Measurements from ENCODE around the gene OSBPL3.

OSBPL3 gene

DNA sequence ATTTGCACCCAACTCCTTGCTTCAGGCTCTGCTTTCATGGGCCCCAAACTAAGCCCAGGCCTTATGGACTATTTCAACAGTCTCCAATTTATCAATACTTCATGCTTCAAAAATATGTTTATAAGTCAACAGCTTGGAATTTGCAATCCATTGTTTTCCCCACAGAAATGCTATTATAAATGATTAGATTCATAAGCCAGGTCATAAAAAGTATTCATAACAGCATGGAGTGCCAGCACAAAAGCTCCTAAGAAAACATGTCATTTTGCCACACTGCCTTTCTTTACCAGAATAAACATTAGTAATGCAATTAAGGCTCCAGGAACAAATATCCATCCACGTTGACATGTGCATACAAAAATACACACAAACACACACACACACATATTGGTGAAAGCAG lies 30.1 kb downstream of the OSBPL3 start:
- DNase-seq = no peak

DNA sequence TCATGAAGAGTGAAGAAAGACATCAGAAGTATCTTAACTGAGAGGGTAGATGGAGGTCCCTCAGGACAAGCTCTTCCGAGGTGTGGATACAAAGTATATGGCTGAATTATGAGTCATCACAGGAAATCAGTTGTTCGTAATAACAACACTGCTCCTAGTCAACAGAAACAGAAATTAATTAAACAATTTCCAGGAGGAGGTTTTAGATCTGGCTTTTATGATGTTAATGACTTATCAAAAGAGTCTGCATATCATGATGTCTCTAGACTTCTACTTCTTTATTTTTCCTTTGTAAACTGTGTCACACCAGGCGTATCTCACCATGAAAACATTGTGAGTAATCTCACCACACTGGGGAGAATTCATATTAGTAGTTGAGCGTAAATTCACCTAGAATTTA lies 31.2 kb downstream of the OSBPL3 start:
- no peak for DNase-seq

- no peak for DNase-seq
Measured at GRCh38 chr7:24946467-24946866, 33.5 kb downstream of the OSBPL3 start.

GRCh38 chr7:24945899-24946298 lies 34.1 kb downstream of the OSBPL3 start:
- DNase-seq = no peak

- no peak for DNase-seq
Measured at GRCh38 chr7:24943096-24943948, 36.7 kb downstream of the OSBPL3 start.

GRCh38 chr7:24942226-24942625 lies 37.8 kb downstream of the OSBPL3 start:
- DNase-seq = no peak

DNA sequence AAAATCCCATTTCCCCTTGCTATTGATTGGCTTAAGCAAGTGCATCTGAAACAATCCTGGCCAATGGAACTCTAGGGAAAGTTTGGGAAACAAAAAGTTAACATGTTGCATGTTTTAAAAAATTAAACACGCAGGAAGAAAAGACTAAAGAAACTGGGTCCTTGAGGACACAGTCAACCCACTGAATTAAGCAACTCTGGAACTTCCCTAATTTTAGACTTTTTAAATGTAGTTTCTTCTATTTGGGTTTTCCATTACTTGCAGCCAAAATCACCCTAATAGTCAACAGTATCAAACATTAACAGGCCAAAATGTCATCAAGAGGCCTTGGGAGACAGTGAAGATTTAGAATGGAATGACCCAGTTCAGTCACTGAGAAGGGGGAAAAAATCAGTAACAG lies 40.6 kb downstream of the OSBPL3 start:
- DNase-seq = no peak

- DNase-seq = no peak
Measured at GRCh38 chr7:24936121-24936824, 43.7 kb downstream of the OSBPL3 start.

- DNase-seq = no peak
Measured at GRCh38 chr7:24933298-24933697, 46.7 kb downstream of the OSBPL3 start.

DNA sequence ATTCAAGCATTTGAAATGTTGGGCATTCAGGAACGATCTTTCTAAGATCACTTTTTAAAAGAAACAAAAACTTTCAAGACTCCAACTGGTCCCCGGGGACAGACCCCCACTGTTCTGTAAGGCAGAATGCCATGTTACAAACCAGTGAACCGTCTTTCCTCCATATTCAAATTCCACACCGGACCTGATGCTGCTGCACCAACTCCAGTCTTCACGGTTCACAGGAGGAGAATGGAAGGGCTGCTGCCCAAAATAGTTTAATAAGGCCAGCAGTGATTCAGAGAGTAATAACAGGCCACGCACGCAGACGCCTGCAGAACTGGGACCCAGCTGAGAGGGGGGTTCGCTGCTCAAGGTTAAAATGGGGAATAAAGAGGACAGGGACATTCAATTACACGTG lies 47.2 kb downstream of the OSBPL3 start:
- no peak for DNase-seq

- DNase-seq = no peak
Measured at GRCh38 chr7:24932389-24932788, 47.6 kb downstream of the OSBPL3 start.

GRCh38 chr7:24931844-24932243 lies 48.1 kb downstream of the OSBPL3 start:
- no peak for DNase-seq

- DNase-seq = no peak
Measured at GRCh38 chr7:24930856-24931255, 49.1 kb downstream of the OSBPL3 start.

DNA sequence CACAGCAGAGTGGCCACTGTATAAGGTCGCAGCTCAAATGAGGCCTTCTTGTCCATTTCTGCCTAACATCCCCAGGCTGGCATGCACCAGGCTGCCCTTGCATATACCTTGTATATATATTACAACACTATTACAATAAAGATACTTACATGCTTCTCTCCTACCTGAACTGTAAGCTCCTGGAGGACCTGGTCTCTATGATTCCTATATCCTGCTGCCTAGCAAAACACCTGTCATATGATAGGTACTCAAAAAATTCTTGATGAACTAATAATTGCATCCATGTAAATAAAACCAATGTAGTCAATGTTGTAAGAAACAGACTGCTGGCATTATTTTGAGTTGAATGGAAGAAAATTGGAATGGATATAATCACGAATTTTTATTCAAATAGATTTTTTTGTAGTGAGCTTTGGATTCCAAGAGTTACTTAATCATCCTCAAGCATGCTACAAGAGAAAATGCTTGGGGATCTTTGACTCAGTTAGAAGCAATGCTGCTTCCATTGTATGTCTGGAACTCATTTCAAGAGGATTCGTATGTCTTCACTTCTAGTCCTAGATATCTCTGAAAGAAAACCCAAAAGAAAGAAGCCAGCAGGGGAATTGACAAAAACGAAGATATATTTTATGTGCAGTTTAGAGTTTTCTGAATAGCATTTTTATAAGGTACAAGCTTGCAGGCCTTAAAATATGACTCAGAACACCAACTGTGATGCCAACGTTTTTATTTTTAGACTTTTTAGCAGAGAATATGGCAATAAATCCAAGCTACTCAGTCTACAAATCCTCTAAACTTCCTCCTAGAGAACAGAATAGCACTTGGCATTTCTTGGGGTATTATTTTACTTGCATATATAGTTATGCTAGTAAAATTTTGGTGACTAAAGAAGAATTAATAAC lies 53.1 kb downstream of the OSBPL3 start:
- no peak for DNase-seq

- no peak for DNase-seq
Measured at GRCh38 chr7:24924375-24924774, 55.6 kb downstream of the OSBPL3 start.

DNA sequence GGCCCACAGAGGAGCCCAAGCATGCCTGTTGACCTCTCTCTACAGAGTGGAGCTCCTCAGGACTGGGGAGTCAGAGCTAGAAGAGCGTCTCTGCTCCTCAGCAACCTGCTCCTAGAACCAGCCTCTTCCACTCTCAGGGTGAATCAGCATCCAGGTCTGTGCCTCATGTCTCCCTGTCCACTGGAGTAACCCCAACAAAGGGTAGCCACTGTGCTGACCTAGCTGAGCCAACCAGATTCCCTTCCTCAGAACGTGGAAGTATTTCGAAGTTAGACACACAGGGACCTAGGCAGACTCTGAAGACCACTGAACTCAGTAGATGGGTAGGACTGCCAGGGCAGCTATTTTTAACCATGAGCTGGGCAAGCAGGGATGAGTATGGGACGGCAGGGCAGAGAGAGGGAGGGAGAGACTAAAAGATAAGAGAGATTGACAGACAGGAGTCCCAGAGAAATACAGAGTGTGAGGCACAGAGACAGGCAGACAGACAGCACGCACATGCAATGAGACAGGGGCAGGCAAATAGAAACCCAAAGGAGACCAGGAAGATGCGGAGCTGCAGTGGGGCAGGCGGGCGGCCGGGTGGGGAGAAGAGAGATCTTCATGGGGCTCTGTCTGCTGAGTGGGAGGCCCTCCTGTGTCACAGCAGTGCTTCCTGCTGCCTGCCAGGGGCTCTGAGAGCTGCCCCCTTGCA lies 56.7 kb downstream of the OSBPL3 start:
- DNase-seq = no peak

DNA sequence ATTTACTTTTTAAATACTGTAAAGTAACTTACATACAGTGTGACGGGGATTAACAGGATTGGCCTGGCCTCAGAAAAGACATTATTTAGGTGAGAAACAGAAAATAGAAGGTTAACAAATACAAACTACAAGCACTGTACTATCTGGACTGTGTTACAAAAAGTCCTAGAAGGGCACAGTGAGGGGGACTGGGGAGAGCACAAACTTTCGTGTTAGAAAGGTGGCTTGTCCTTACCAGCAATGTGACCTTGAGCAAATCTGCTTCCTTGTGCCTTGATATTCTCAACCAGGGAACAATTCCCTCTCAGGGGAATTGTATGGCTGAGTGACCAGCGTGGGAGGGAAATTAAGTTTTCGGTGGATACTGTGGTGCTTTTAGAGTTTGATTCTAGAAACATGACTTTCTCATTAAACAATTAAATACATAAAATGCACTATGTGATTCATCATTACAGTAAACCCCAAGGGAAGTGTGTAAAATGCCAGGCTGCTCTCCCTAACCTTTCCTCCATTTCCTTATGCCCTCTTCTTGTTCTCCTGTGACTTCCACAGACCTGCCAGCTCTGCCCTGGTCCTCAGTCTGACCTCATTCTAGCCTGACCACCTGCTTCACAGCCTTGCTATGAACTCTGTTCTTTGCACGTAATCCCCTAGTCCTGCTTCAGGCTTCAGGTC lies 57.7 kb downstream of the OSBPL3 start:
- no peak for DNase-seq

- DNase-seq = no peak
Measured at GRCh38 chr7:24921362-24921679, 58.7 kb downstream of the OSBPL3 start.

- no peak for DNase-seq
Measured at GRCh38 chr7:24920451-24921361, 59.3 kb downstream of the OSBPL3 start.

- no peak for DNase-seq
Measured at GRCh38 chr7:24917510-24918239, 62.3 kb downstream of the OSBPL3 start.

Data from effector CD4-positive, alpha-beta T cell (primary cell).